ENCODE measurements around the gene RND2.
"Not testable (repeated sequence)": the region's sequence is repeated elsewhere in the genome, so short reads cannot be mapped to it uniquely, and the experiment has no call there.

Gene RND2

GRCh38 chr17:43027091-43028032, 2.3 kb downstream of the RND2 start:
- DNase-seq, result no peak

DNA sequence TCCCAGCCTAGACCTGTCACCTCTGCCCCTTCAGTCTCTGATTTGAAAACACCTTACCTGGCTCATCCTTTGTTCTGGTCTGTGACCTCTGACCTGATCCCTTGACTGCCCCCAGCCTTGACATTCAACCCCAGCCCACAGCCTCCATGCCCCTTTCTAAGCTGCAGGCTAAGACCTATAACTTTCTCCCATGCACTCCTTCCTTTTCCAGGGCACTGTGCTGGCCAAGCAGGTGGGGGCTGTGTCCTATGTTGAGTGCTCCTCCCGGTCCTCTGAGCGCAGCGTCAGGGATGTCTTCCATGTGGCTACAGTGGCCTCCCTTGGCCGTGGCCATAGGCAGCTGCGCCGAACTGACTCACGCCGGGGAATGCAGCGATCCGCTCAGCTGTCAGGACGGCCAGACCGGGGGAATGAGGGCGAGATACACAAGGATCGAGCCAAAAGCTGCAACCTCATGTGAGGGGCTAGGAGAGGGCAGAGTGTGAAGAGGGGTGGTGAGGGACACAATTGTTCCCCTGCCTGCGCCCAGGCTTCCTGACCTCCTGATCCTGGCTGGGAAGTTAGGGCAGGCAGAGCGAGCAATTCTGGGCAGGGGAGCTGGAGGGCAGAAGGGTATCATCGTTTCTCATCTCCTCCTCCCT, 3.3 kb downstream of the RND2 start:
- DNase-seq, result no peak

- no peak for DNase-seq
These were observed 5.2 kb downstream of the RND2 start for GRCh38 chr17:43030137-43030767.

GRCh38 chr17:43031666-43032065, 6.6 kb downstream of the RND2 start:
- DNase-seq, result no peak

DNA sequence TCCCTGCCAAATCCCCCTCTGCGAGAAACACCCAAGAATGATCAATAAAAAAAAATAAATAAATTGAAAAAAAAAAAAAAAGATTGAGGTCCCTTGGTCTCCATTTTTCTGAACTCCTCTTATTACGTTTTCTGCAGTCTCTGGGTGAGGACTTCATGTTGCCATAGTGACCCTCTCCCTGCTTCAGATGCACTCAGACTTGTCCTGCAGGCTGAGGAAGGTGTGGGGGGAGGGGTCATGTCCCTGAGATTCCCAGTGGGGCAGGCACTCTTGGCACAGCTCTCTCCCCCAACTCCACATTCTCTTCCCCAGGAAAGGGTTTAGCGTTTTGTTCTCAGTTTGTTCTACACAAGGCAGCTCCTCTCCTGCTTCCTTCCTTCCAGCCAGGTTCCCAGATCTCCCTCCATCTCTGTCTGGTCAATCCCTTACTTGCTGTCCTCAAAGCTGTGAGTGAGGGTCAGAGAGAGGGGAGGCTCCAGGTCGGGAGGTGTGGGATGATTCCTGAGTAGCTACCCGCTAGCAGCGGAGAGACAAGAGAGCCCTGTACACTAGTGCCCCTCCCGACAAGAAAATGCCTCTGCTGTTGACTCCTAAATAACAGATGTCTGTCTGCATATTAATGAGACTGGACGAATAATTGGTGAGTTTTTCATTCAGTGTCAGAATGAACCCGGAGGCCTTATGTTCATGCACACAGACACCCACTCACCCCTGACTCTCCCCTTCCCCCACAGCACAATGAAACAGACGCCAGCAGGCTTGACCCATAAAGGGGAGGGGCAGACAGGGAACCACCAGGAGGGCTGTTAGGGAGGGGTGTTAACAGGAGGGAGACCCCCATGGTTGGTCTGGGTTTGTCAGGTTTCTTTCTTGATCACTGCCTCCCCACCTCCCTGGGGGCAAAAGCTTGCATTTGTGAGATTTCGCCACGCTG, 9.2 kb downstream of the RND2 start:
- no peak for DNase-seq

GRCh38 chr17:43034894-43035293, 9.9 kb downstream of the RND2 start:
- no peak for DNase-seq

- DNase-seq, result no peak
These were observed 14.6 kb downstream of the RND2 start for GRCh38 chr17:43039646-43040045.

DNA sequence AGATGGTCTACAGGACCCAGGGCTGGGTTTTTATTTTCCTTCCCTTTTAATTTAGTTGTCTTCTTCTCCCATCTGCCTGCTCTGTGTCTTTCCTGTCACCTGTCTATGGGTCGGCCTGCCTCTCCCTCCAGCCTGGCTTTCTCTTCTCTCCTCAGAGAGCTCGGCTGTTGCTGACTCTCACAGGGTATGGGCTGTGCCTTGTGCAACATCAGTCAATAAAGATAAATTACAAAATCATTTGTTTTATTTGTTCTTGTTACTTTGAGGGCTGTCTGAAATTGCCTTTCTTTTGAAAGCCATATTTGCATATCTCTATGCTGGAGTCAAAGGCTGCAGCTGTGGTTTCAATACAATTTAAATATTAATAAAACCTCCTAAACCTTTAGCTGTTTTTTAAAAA, 15.6 kb downstream of the RND2 start:
- no peak for DNase-seq

DNA sequence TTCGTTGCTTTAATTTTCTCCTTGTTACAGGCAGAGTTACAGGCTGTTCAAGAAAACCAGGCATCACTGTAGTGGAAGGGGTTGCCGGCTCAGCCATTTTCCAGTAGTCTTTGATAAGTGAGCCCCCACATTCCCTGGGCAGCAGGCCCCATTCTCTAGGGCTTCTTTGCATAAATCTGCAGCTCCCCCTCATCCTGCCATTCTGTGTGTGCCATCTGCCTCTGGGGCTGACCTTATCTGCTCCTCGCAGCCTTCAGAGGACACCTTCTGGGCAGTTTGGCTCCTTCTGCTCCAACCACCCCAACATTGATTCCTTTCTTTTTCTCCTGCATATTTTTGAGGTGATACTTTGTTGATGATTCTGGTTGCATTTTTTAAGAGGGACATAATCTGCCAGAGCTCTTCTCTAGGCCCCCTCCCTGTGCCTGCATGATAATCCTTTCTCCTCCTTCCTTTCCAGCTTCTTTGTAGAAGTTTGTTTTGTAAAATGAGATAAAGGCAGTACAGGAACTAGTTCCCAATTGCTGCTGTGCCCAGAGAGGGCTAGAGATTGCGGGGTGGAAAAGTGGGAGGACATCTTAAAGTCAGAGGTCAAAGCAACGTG, 17.1 kb downstream of the RND2 start:
- DNase-seq, result peak; percentile 71

GRCh38 chr17:43043307-43043706, 18.3 kb downstream of the RND2 start:
- DNase-seq, result no peak

GRCh38 chr17:43044024-43044423, 19.0 kb downstream of the RND2 start:
- no peak for DNase-seq

DNA sequence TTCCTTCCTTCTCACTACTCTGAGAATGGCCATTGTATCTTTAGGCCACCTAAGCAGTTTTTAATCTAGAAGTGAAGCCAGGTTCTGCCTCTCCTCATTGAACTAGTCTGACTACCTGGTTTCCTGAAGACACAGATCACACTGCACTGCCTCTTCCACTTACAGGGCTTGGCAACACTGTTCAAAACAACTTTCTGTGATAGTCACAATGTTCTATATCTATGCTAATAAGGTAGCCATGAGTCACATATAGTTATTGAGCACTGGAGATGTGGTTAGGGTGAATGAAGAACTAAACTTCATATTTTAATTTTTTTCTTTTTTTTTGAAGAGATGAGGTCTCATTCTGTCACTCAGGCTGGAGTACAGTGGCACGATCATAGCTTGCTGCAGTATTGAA, 26.9 kb downstream of the RND2 start:
- no peak for DNase-seq

DNA sequence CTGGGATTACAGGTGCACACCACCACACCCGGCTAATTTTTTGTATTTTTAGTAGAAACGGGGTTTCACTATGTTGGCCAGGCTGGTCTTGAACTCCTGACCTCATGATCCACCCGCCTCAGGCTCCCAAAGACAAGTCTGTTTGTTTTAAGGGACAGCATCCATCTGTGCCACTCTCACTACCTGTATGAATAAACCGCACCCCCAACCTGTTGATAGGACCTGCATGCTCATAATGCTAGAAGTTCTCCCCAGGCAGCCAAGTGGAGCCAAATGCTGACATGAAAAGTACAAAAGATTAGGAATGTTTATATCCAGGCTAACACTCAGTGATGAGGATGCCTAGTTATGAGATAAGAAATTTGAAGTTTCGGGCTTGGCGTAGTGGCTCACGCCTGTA, 28.0 kb downstream of the RND2 start:
- DNase-seq, result not testable (repeated sequence)

DNA sequence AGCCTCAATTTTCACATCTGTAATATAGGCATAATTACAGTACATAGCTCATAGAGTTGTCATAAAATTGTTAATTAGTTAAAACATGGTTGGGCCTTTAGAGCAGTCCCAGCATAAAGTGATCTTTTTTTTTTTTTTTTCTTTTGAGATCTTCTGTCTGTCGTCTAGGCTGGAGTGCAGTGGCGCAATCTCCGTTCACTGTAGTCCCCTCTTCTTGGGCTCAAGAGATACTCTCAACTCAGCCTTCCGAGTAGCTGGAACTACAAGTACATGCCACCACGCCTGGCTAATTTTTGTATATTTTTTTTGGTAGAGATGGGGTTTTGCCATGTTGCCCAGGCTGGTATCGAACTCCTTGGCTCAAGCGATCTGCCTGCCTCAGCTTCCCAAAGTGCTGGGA, 31.0 kb downstream of the RND2 start:
- DNase-seq, result no peak

GRCh38 chr17:43062984-43063638, 38.1 kb downstream of the RND2 start:
- no peak for DNase-seq

GRCh38 chr17:43068570-43069367, 43.7 kb downstream of the RND2 start:
- DNase-seq, result no peak

- no peak for DNase-seq
These were observed 44.4 kb downstream of the RND2 start for GRCh38 chr17:43069368-43069898.

- DNase-seq, result no peak
These were observed 45.2 kb downstream of the RND2 start for GRCh38 chr17:43070257-43070656.

GRCh38 chr17:43070872-43071271, 45.8 kb downstream of the RND2 start:
- no peak for DNase-seq

GRCh38 chr17:43074869-43075268, 49.8 kb downstream of the RND2 start:
- no peak for DNase-seq

Measured in hematopoietic multipotent progenitor cell treated with erythropoietin and hydrocortisone succinate and interleukin-3 and kit ligand, for 8 days (in vitro differentiated cells).